Nephron progenitor cell (in vitro differentiated cells): ENCODE results near the gene POLA1.

Experiments
- DNase-seq: peaks from one replicate; pipeline ENCODE4 v3.0.0; 2021
- H3K27ac Mint-ChIP-seq: 2 replicates; pipeline ENCODE4 v1.8.0; 2021; ENCODE audit warnings: mild to moderate bottlenecking, moderate library complexity, mixed read lengths
- H3K27me3 Mint-ChIP-seq: 2 replicates; pipeline ENCODE4 v1.8.0; 2021; ENCODE audit warnings: mild to moderate bottlenecking, low read depth, mixed read lengths; ENCODE audit not compliant: poor library complexity
- H3K36me3 Mint-ChIP-seq: 2 replicates; pipeline ENCODE4 v1.8.0; 2021; ENCODE audit warnings: low read depth, mixed read lengths
- H3K4me1 Mint-ChIP-seq: 2 replicates; pipeline ENCODE4 v1.8.0; 2021; ENCODE audit warnings: mixed read lengths
- H3K4me3 Mint-ChIP-seq: 2 replicates; pipeline ENCODE4 v1.8.0; 2021; ENCODE audit warnings: mild to moderate bottlenecking, moderate library complexity, mixed read lengths
- H3K9me3 Mint-ChIP-seq: 2 replicates; pipeline ENCODE4 v1.8.0; 2021; ENCODE audit warnings: mild to moderate bottlenecking, moderate library complexity, mixed read lengths
- CTCF ChIP-seq: fragments of 200-600 bp; sonication (generic); IDR thresholded peaks from 2 replicates; pipeline ENCODE4 v1.5.0; 2021; ENCODE audit warnings: antibody characterized with exemption

POLA1 gene

GRCh38 chrX:24985120-24985519 lies 291.4 kb downstream of the POLA1 start:
- DNase-seq = no peak
- TF ChIP-seq CTCF = no peak
- Mint-ChIP-seq H3K36me3 (peaks cover 31% of the 10 kb centered on the region), H3K4me1 (peaks cover 18% of the 10 kb centered on the region), H3K27ac (no peak overlapping the region), H3K27me3 (no peaks in the 10 kb centered on the region), H3K9me3 (no peaks in the 10 kb centered on the region), H3K4me3 (no peak overlapping the region)

- no peak for DNase-seq
- H3K27me3 Mint-ChIP-seq = no peaks in the 10 kb centered on the region
- H3K36me3 Mint-ChIP-seq = peaks cover 31% of the 10 kb centered on the region
- no peak overlapping the region for H3K27ac Mint-ChIP-seq
- H3K4me3 Mint-ChIP-seq = no peak overlapping the region
- TF ChIP-seq CTCF = no peak
- peaks cover 25% of the 10 kb centered on the region for H3K4me1 Mint-ChIP-seq
- H3K9me3 Mint-ChIP-seq = no peaks in the 10 kb centered on the region
Measured at GRCh38 chrX:24987731-24988130, 294.0 kb downstream of the POLA1 start.

GRCh38 chrX:24988314-24988713 lies 294.6 kb downstream of the POLA1 start:
- H3K27ac Mint-ChIP-seq = no peak overlapping the region
- H3K9me3 Mint-ChIP-seq = no peaks in the 10 kb centered on the region
- no peak for TF ChIP-seq CTCF
- peaks cover 31% of the 10 kb centered on the region for H3K36me3 Mint-ChIP-seq
- H3K27me3 Mint-ChIP-seq = peaks cover 3% of the 10 kb centered on the region
- H3K4me1 Mint-ChIP-seq = peaks cover 22% of the 10 kb centered on the region
- no peak for DNase-seq
- H3K4me3 Mint-ChIP-seq = no peak overlapping the region

GRCh38 chrX:24990535-24990934 lies 296.8 kb downstream of the POLA1 start:
- no peaks in the 10 kb centered on the region for H3K9me3 Mint-ChIP-seq
- peaks cover 22% of the 10 kb centered on the region for H3K36me3 Mint-ChIP-seq
- peaks cover 6% of the 10 kb centered on the region for H3K27me3 Mint-ChIP-seq
- DNase-seq = no peak
- no peak overlapping the region for H3K27ac Mint-ChIP-seq
- H3K4me3 Mint-ChIP-seq = no peak overlapping the region
- H3K4me1 Mint-ChIP-seq = peaks cover 33% of the 10 kb centered on the region
- TF ChIP-seq CTCF = no peak

- H3K36me3 Mint-ChIP-seq = peaks cover 29% of the 10 kb centered on the region
- no peaks in the 10 kb centered on the region for H3K9me3 Mint-ChIP-seq
- no peak overlapping the region for H3K4me3 Mint-ChIP-seq
- no peak overlapping the region for H3K27ac Mint-ChIP-seq
- H3K4me1 Mint-ChIP-seq = peaks cover 38% of the 10 kb centered on the region
- peaks cover 29% of the 10 kb centered on the region for H3K27me3 Mint-ChIP-seq
- TF ChIP-seq CTCF = no peak
- DNase-seq = no peak
Measured at GRCh38 chrX:24993879-24994278, 300.2 kb downstream of the POLA1 start.

- H3K4me1 Mint-ChIP-seq = peaks cover 26% of the 10 kb centered on the region
- no peak overlapping the region for H3K4me3 Mint-ChIP-seq
- H3K36me3 Mint-ChIP-seq = peaks cover 47% of the 10 kb centered on the region
- DNase-seq = no peak
- peaks cover 53% of the 10 kb centered on the region for H3K27me3 Mint-ChIP-seq
- TF ChIP-seq CTCF = no peak
- H3K27ac Mint-ChIP-seq = no peak overlapping the region
- H3K9me3 Mint-ChIP-seq = no peaks in the 10 kb centered on the region
Measured at GRCh38 chrX:24996096-24996709, 302.5 kb downstream of the POLA1 start.
